Brain microvascular endothelial cell (primary cell): ENCODE results near the gene CCDC102A.
A peak's percentile ranks its signal among the peaks of the same experiment; 100 is the strongest.

Source experiments
- DNase-seq: peaks from one replicate; pipeline ENCODE4 v3.0.0-alpha.2; 2020
- H3K27ac ChIP-seq: fragments of 250-450 bp; sonication (Bioruptor Pico); 2 replicates; pipeline ENCODE4 v1.5.1; 2020; ENCODE audit warnings: mild to moderate bottlenecking, moderate library complexity
- H3K27me3 ChIP-seq: fragments of 250-450 bp; sonication (Bioruptor Pico); replicated peaks from 2 replicates; pipeline ENCODE4 v1.5.1; 2020; ENCODE audit warnings: mild to moderate bottlenecking
- H3K36me3 ChIP-seq: fragments of 250-450 bp; sonication (Bioruptor Pico); replicated peaks from 2 replicates; pipeline ENCODE4 v1.5.1; 2020; ENCODE audit warnings: mild to moderate bottlenecking
- H3K4me3 ChIP-seq: 2 replicates; pipeline ENCODE4 v1.5.1; 2011; ENCODE audit warnings: low read depth, mild to moderate bottlenecking, control low read depth, low read length, moderate library complexity
- CTCF ChIP-seq: IDR thresholded peaks from 2 replicates; pipeline ENCODE4 v1.5.1; 2011; ENCODE audit warnings: low read depth, mild to moderate bottlenecking, moderate library complexity, low read length, control low read depth, inconsistent platforms; ENCODE audit errors: missing control alignments
- in situ Hi-C: cut with HindIII; loops from 2 replicates; pipeline ENCODE4 v1.10.0; 2017; ENCODE audit warnings: low sequenced_read_pairs, low pct_ligation_motif_present

The CCDC102A gene

GRCh38 chr16:57476546-57477410 is 59.6 kb downstream of the CCDC102A start:
- Histone ChIP-seq H3K27me3 (no peaks in the 10 kb centered on the region), H3K27ac (no peak overlapping the region), H3K36me3 (peaks cover 28% of the 10 kb centered on the region), H3K4me3 (no peak overlapping the region)
- in situ Hi-C loops, result no loop called here
- no peak for DNase-seq
- no peak for TF ChIP-seq CTCF

- peak; percentile 49 for DNase-seq
- Histone ChIP-seq H3K27ac (no peak overlapping the region), H3K4me3 (no peak overlapping the region), H3K36me3 (peaks cover 35% of the 10 kb centered on the region), H3K27me3 (no peaks in the 10 kb centered on the region)
- in situ Hi-C loops, result no loop called here
- peak; percentile 91 for TF ChIP-seq CTCF
Observed at GRCh38 chr16:57475711-57476339, 60.5 kb downstream of the CCDC102A start.

GRCh38 chr16:57474671-57475661 is 61.4 kb downstream of the CCDC102A start:
- in situ Hi-C loops, result no loop called here
- Histone ChIP-seq H3K27me3 (no peaks in the 10 kb centered on the region), H3K4me3 (no peak overlapping the region), H3K36me3 (peaks cover 44% of the 10 kb centered on the region), H3K27ac (no peak overlapping the region)
- no peak for DNase-seq
- no peak for TF ChIP-seq CTCF

GRCh38 chr16:57473906-57474305 is 62.5 kb downstream of the CCDC102A start:
- no peak for TF ChIP-seq CTCF
- no peaks in the 10 kb centered on the region for H3K27me3 ChIP-seq
- peaks cover 55% of the 10 kb centered on the region for H3K36me3 ChIP-seq
- DNase-seq, result no peak
- H3K4me3 ChIP-seq, result no peak overlapping the region
- no peak overlapping the region for H3K27ac ChIP-seq
- in situ Hi-C loops, result no loop called here

GRCh38 chr16:57473176-57473840 is 63.1 kb downstream of the CCDC102A start:
- no peak overlapping the region for H3K27ac ChIP-seq
- no peak overlapping the region for H3K4me3 ChIP-seq
- in situ Hi-C loops, result no loop called here
- DNase-seq, result no peak
- H3K36me3 ChIP-seq, result peaks cover 61% of the 10 kb centered on the region
- no peaks in the 10 kb centered on the region for H3K27me3 ChIP-seq
- TF ChIP-seq CTCF, result no peak
